B cell (primary cell): Measurements from ENCODE around the gene SLC16A9. TPM values are rescaled to one million over a fixed set of nuclear protein-coding genes. Genes with fewer than 3 reads are reported as not detected.

ENCODE experiments used
- ATAC-seq: fragments of 200-7000 bp; cut with Tn5 transposase; one replicate; pipeline ENCODE4 v1.10.0; 2021; ENCODE audit warnings: low read depth, mild to moderate bottlenecking, moderate number of reproducible peaks, moderate library complexity
- CTCF ChIA-PET: fragments of 350-600 bp; sonication (Branson Sonifier 250); formaldehyde crosslinking; loops from one replicate; lab custom pipeline; 2021; ENCODE audit warnings: antibody characterized with exemption, inconsistent platforms; lab: Charles Lee
- POLR2A ChIA-PET: fragments of 350-600 bp; sonication (Branson Sonifier 250); formaldehyde crosslinking; loops from one replicate; lab custom pipeline; 2021; ENCODE audit warnings: antibody characterized with exemption; lab: Charles Lee
- DNase-seq: peaks from one replicate; pipeline ENCODE4 v3.0.0; 2013
- H2AFZ ChIP-seq: 2 replicates; pipeline ENCODE4 v1.6.1; 2012; ENCODE audit warnings: mild to moderate bottlenecking, low read depth, low read length; ENCODE audit not compliant: insufficient read depth, poor library complexity, severe bottlenecking
- H3K27ac ChIP-seq, 2 donors: 1 replicate in 1 of 2; 2 replicates in 1 of 2; pipeline ENCODE4 v1.5.1; 2012 to 2013; ENCODE audit warnings: low read length in 2 of 2, mild to moderate bottlenecking in 2 of 2, moderate library complexity in 1 of 2
- H3K27me3 ChIP-seq, 4 experiments: fragments of 200-600 bp in 1 of 4; sonication (generic) in 1 of 4; replicated peaks in 1 of 4; 1 replicate in 2 of 4; 2 replicates in 2 of 4; pipeline versions ENCODE4 v1.6.1 to v1.7.0; 2013 to 2016; ENCODE audit warnings: low read length in 3 of 4, mild to moderate bottlenecking in 2 of 4, mixed read lengths in 1 of 4, moderate library complexity in 1 of 4; ENCODE audit not compliant: insufficient read depth in 4 of 4, control insufficient read depth in 3 of 4; ENCODE audit errors: control extremely low read depth in 1 of 4
- H3K36me3 ChIP-seq, 2 experiments: replicated peaks in 1 of 2; 1 replicate in 1 of 2; 2 replicates in 1 of 2; pipeline versions ENCODE4 v1.6.1 to v1.7.1; 2013; ENCODE audit warnings: low read length in 1 of 2; ENCODE audit not compliant: insufficient read depth in 2 of 2, control insufficient read depth in 1 of 2; ENCODE audit errors: control extremely low read depth in 1 of 2, extremely low read depth in 1 of 2
- H3K4me1 ChIP-seq, 2 donors: fragments of 200-600 bp in 1 of 2; sonication (generic) in 1 of 2; 1 replicate in 1 of 2; 2 replicates in 1 of 2; pipeline versions ENCODE4 v1.5.1 to v1.6.1; 2013 to 2017; ENCODE audit warnings: low read length in 2 of 2; ENCODE audit not compliant: control insufficient read depth in 2 of 2, insufficient read depth in 2 of 2
- H3K4me2 ChIP-seq: replicated peaks from 2 replicates; pipeline ENCODE3; 2012; ENCODE audit warnings: mild to moderate bottlenecking, low read depth, low read length; ENCODE audit not compliant: poor library complexity, severe bottlenecking
- H3K4me3 ChIP-seq, 5 experiments: fragments of 200-600 bp in 1 of 5; sonication (generic) in 1 of 5; 1 replicate in 3 of 5; 2 replicates in 2 of 5; pipeline versions ENCODE4 v1.5.1 to v1.7.0; 2011 to 2016; ENCODE audit warnings: low read length in 4 of 5, mild to moderate bottlenecking in 4 of 5, low read depth in 2 of 5, control low read depth in 1 of 5, moderate library complexity in 1 of 5; ENCODE audit not compliant: insufficient read depth in 1 of 5; ENCODE audit errors: control extremely low read depth in 1 of 5, extremely low read depth in 1 of 5
- H3K79me2 ChIP-seq: fragments of 200-600 bp; sonication (generic); one replicate; pipeline ENCODE4 v1.6.0; 2016; ENCODE audit warnings: low read length; ENCODE audit not compliant: control insufficient read depth, insufficient read depth
- H3K9ac ChIP-seq: fragments of 200-600 bp; sonication (generic); 2 replicates; pipeline ENCODE4 v1.6.1; 2017; ENCODE audit warnings: mild to moderate bottlenecking, low read length, moderate library complexity
- H3K9me3 ChIP-seq, 3 donors: one replicate each; pipeline versions ENCODE4 v1.6.1 to v1.7.1; 2013; ENCODE audit warnings: low read length in 2 of 3; ENCODE audit not compliant: control insufficient read depth in 2 of 3, insufficient read depth in 1 of 3; ENCODE audit errors: control extremely low read depth in 1 of 3
- H4K20me1 ChIP-seq: 2 replicates; pipeline ENCODE4 v1.6.0; 2012; ENCODE audit warnings: mild to moderate bottlenecking, low read length; ENCODE audit not compliant: insufficient read depth, control insufficient read depth, poor library complexity, severe bottlenecking
- H3K27ac Mint-ChIP-seq: one replicate; pipeline ENCODE4 v1.8.0; 2021; ENCODE audit warnings: mixed read lengths
- H3K27me3 Mint-ChIP-seq: one replicate; pipeline ENCODE4 v1.8.0; 2021; ENCODE audit warnings: mixed read lengths
- H3K4me1 Mint-ChIP-seq: one replicate; pipeline ENCODE4 v1.8.0; 2021; ENCODE audit warnings: mixed read lengths
- H3K4me3 Mint-ChIP-seq: one replicate; pipeline ENCODE4 v1.8.0; 2021; ENCODE audit warnings: mixed read lengths
- H3K9me3 Mint-ChIP-seq: one replicate; pipeline ENCODE4 v1.8.0; 2022; ENCODE audit warnings: mixed read lengths; ENCODE audit not compliant: insufficient read depth
- CTCF ChIP-seq: fragments of 200-600 bp; IDR thresholded peaks from one replicate; pipeline ENCODE4 v1.8.0; 2022; ENCODE audit warnings: antibody characterized with exemption, mild to moderate bottlenecking
- EZH2 ChIP-seq: IDR thresholded peaks from 2 replicates; pipeline ENCODE4 v1.6.1; 2012; ENCODE audit warnings: borderline replicate concordance, low read depth, mild to moderate bottlenecking, moderate library complexity, low read length; ENCODE audit not compliant: insufficient read depth, poor library complexity, severe bottlenecking
- WGBS: methylation state at CpG from one replicate; pipeline ENCODE4 v1.1.5; 2013; ENCODE audit warnings: missing lambda C conversion rate; ENCODE audit not compliant: insufficient coverage; 5-methylcytosine and 5-hydroxymethylcytosine counted together
- intact Hi-C: fragments of 100-400 bp; cut with micrococcal nuclease; formaldehyde crosslinking; loops from one replicate; pipeline ENCODE4 v1.10.0; 2022
- polyA plus RNA-seq: library from polyadenylated mRNA; depleted of rRNA; stranded (reverse); fragments of >200 nt; gene quantifications from 2 replicates; pipeline ENCODE4 v1.2.3, GENCODE V29; 2012
- total RNA-seq, 2 donors: library from RNA; stranded (reverse); fragments of 120-200 nt in 1 of 2; gene quantifications; 1 replicate in 1 of 2; 2 replicates in 1 of 2; pipeline versions ENCODE4 v1.2.3 to v1.2.4, GENCODE V29; 2013 to 2022

SLC16A9 gene
- total and polyA plus RNA-seq, 2 donors (not counting 1 experiment from before 2014, with no cell fraction given) = 0.04 TPM; not detected in 1

- ATAC-seq (no peak), DNase-seq (no peak)
- Mint-ChIP-seq H3K9me3 (no peaks in the 10 kb centered on the region), H3K27ac (no peak overlapping the region), H3K4me3 (no peak overlapping the region), H3K27me3 (no peaks in the 10 kb centered on the region), H3K4me1 (peaks cover 11% of the 10 kb centered on the region)
- no peaks in the 10 kb centered on the region for H3K27me3 ChIP-seq
- H3K9ac ChIP-seq = no peak overlapping the region
- no peaks in the 10 kb centered on the region for H3K79me2 ChIP-seq
- peaks cover 8 to 17% of the 10 kb centered on the region in 2 donors for H3K4me1 ChIP-seq
- H3K36me3 ChIP-seq = no peaks in the 10 kb centered on the region
- intact Hi-C loops = no loop called here
- H3K4me3 ChIP-seq = no peak overlapping the region
- no peaks in the 10 kb centered on the region for H3K9me3 ChIP-seq
- H2AFZ ChIP-seq = no peak overlapping the region
- ChIA-PET POLR2A (no interaction called here), CTCF (no interaction called here)
- no peak for TF ChIP-seq EZH2
- no peak for TF ChIP-seq CTCF
- H3K27ac ChIP-seq = no peak overlapping the region
- no peaks in the 10 kb centered on the region for H4K20me1 ChIP-seq
- WGBS = 0% methylated on average over 3 of the region's 4 CpGs
- H3K4me2 ChIP-seq = no peak overlapping the region
These were observed 30.8 kb downstream of the SLC16A9 start for GRCh38 chr10:59678884-59679301.

DNA sequence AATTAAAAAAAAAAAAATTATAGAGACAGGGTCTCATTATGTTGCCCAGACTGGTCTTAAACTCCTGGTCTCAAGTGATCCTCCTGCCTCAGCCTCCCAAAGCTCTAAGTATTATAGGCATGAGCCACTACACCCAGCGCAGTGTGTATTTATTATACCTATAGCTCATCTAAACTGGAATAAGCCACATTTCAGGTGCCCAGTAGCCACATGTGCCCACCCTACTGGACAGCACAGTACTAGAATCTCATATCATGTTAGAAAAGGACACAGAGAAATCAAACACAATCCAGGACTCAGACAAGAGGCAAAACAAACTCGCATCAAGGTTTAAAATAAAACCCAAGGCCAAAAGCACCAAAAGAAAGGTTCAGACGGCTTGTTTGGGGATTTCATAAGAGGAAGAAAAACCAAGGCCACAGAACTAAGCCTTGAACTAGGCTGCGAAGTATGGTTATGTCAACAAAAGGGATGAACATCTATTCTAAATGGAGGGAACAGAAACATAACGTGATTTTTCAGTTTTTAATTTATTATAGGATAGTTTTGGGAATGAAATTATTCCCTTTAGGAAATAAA is 32.3 kb downstream of the SLC16A9 start:
- DNase-seq = peak; percentile 9
- Histone ChIP-seq H3K4me2 (peak overlapping the region; percentile 14), H2AFZ (no peak overlapping the region), H3K4me3 (no peak overlapping the region), H3K9ac (no peak overlapping the region), H3K4me1 (peaks cover 12 to 21% of the 10 kb centered on the region in 2 donors), H4K20me1 (no peaks in the 10 kb centered on the region), H3K36me3 (no peaks in the 10 kb centered on the region), H3K27ac (no peak overlapping the region), H3K27me3 (no peaks in the 10 kb centered on the region), H3K79me2 (no peaks in the 10 kb centered on the region), H3K9me3 (no peaks in the 10 kb centered on the region)
- Mint-ChIP-seq H3K4me3 (no peak overlapping the region), H3K27ac (peak overlapping the region; percentile 1), H3K27me3 (no peaks in the 10 kb centered on the region), H3K4me1 (peaks cover 19% of the 10 kb centered on the region), H3K9me3 (no peaks in the 10 kb centered on the region)
- no peak for ATAC-seq
- no peak for TF ChIP-seq CTCF
- TF ChIP-seq EZH2 = no peak
- ChIA-PET POLR2A (no interaction called here), CTCF (no interaction called here)
- intact Hi-C loops = no loop called here
- WGBS = no CpG with 5 or more reads among the region's 5 CpGs
